CD14-positive monocyte (primary cell): ENCODE measurements around the gene CREB3L1. TPM values are rescaled to one million over a fixed set of nuclear protein-coding genes. Genes with fewer than 3 reads are reported as not detected.

Source experiments
- DNase-seq, 3 donors: peaks; one replicate each; pipeline ENCODE4 v3.0.0-alpha.2; 2011 to 2022
- H2AFZ ChIP-seq: 2 replicates; pipeline ENCODE4 v1.6.0; 2012; ENCODE audit warnings: mild to moderate bottlenecking, low read depth, low read length, inconsistent platforms; ENCODE audit not compliant: insufficient read depth, poor library complexity, severe bottlenecking
- H3K27ac ChIP-seq, 2 donors: 1 replicate in 1 of 2; 2 replicates in 1 of 2; pipeline ENCODE4 v1.5.1; 2012 to 2013; ENCODE audit warnings: low read length in 2 of 2, control low read depth in 1 of 2, inconsistent platforms in 1 of 2, low read depth in 1 of 2, mild to moderate bottlenecking in 1 of 2
- H3K27me3 ChIP-seq, 2 donors: one replicate each; pipeline versions ENCODE4 v1.6.0 to v1.6.1; 2011 to 2013; ENCODE audit warnings: low read length in 2 of 2; ENCODE audit not compliant: control insufficient read depth in 2 of 2, insufficient read depth in 2 of 2
- H3K36me3 ChIP-seq, 2 donors: replicated peaks in 1 of 2; 1 replicate in 1 of 2; 2 replicates in 1 of 2; pipeline versions ENCODE4 v1.5.1 to v1.6.1; 2012 to 2013; ENCODE audit warnings: low read length in 2 of 2, control low read depth in 1 of 2, inconsistent platforms in 1 of 2, mild to moderate bottlenecking in 1 of 2; ENCODE audit not compliant: insufficient read depth in 2 of 2, control insufficient read depth in 1 of 2
- H3K4me1 ChIP-seq, 2 donors: 1 replicate in 1 of 2; 2 replicates in 1 of 2; pipeline versions ENCODE4 v1.5.1 to v1.6.1; 2012 to 2013; ENCODE audit warnings: low read length in 2 of 2, control low read depth in 1 of 2, inconsistent platforms in 1 of 2, mild to moderate bottlenecking in 1 of 2, moderate library complexity in 1 of 2; ENCODE audit not compliant: insufficient read depth in 2 of 2, control insufficient read depth in 1 of 2
- H3K4me2 ChIP-seq: replicated peaks from 2 replicates; pipeline ENCODE3; 2012; ENCODE audit warnings: low read length, moderate library complexity, mild to moderate bottlenecking; ENCODE audit not compliant: poor library complexity, severe bottlenecking; ENCODE audit errors: extremely low read depth
- H3K4me3 ChIP-seq, 3 experiments: fragments of 200-600 bp in 1 of 3; sonication (generic) in 1 of 3; replicated peaks in 1 of 3; 1 replicate in 2 of 3; 2 replicates in 1 of 3; pipeline ENCODE4 v1.5.1; 2011 to 2013; ENCODE audit warnings: low read length in 3 of 3, mild to moderate bottlenecking in 3 of 3, control low read depth in 2 of 3, low read depth in 2 of 3, inconsistent platforms in 1 of 3, moderate library complexity in 1 of 3
- H3K79me2 ChIP-seq: 2 replicates; pipeline ENCODE4 v1.6.0; 2012; ENCODE audit warnings: mild to moderate bottlenecking, control low read depth, inconsistent platforms, low read length, moderate library complexity; ENCODE audit not compliant: insufficient read depth
- H3K9ac ChIP-seq: 2 replicates; pipeline ENCODE4 v1.6.0; 2017; ENCODE audit warnings: low read length, mild to moderate bottlenecking; ENCODE audit not compliant: insufficient read depth, poor library complexity, severe bottlenecking
- H3K9me3 ChIP-seq, 2 donors: replicated peaks in 1 of 2; 1 replicate in 1 of 2; 2 replicates in 1 of 2; pipeline versions ENCODE4 v1.5.1 to v1.6.1; 2012 to 2013; ENCODE audit warnings: low read length in 2 of 2, control low read depth in 1 of 2; ENCODE audit not compliant: control insufficient read depth in 1 of 2, insufficient read depth in 1 of 2
- H4K20me1 ChIP-seq: 2 replicates; pipeline ENCODE4 v1.6.0; 2012; ENCODE audit warnings: mild to moderate bottlenecking, low read length, control low read depth, moderate library complexity; ENCODE audit not compliant: insufficient read depth
- H3K27ac Mint-ChIP-seq, 7 donors: one replicate each; pipeline ENCODE4 v1.8.0; 2020; ENCODE audit warnings: mild to moderate bottlenecking in 7 of 7, mixed read lengths in 7 of 7, moderate library complexity in 6 of 7, inconsistent platforms in 2 of 7
- H3K27me3 Mint-ChIP-seq, 3 donors: one replicate each; pipeline ENCODE4 v1.8.0; 2021 to 2022; ENCODE audit warnings: low read depth in 3 of 3, mild to moderate bottlenecking in 3 of 3, mixed read lengths in 3 of 3, moderate library complexity in 3 of 3, inconsistent platforms in 1 of 3
- H3K36me3 Mint-ChIP-seq, 2 donors: one replicate each; pipeline ENCODE4 v1.8.0; 2020; ENCODE audit warnings: mixed read lengths in 2 of 2, inconsistent platforms in 1 of 2, mild to moderate bottlenecking in 1 of 2
- H3K4me1 Mint-ChIP-seq: one replicate; pipeline ENCODE4 v1.8.0; 2020; ENCODE audit warnings: mild to moderate bottlenecking, mixed read lengths
- H3K4me3 Mint-ChIP-seq, 2 donors: one replicate each; pipeline ENCODE4 v1.8.0; 2020; ENCODE audit warnings: mild to moderate bottlenecking in 2 of 2, mixed read lengths in 2 of 2, moderate library complexity in 1 of 2
- H3K9me3 Mint-ChIP-seq, 7 donors: one replicate each; pipeline ENCODE4 v1.8.0; 2020 to 2022; ENCODE audit warnings: mixed read lengths in 7 of 7, mild to moderate bottlenecking in 6 of 7, moderate library complexity in 6 of 7, inconsistent platforms in 2 of 7
- CTCF ChIP-seq: fragments of 200-600 bp; IDR thresholded peaks from one replicate; pipeline ENCODE4 v1.8.0; 2022; ENCODE audit warnings: antibody characterized with exemption, mild to moderate bottlenecking
- WGBS: methylation state at CpG from one replicate; pipeline ENCODE4 v1.1.5; 2013; ENCODE audit warnings: missing lambda C conversion rate; ENCODE audit not compliant: insufficient coverage; 5-methylcytosine and 5-hydroxymethylcytosine counted together
- intact Hi-C, 2 donors: fragments of 100-400 bp; cut with micrococcal nuclease; formaldehyde crosslinking; loops; one replicate each; pipeline versions ENCODE4 v1.15.0 to v1.15.1; 2023
- polyA plus RNA-seq, 3 donors: library from polyadenylated mRNA; depleted of rRNA in 1 of 3; unstranded in 2 of 3; stranded (reverse) in 1 of 3; fragments of 300-500 nt in 2 of 3; fragments of >200 nt in 1 of 3; fragmentation: Illumina TruSeq in 2 of 3; gene quantifications; 1 replicate in 2 of 3; 2 replicates in 1 of 3; pipeline ENCODE4 v1.2.3, GENCODE V29; 2012 to 2021

Gene CREB3L1
- polyA plus RNA-seq, 3 donors: not detected

DNA sequence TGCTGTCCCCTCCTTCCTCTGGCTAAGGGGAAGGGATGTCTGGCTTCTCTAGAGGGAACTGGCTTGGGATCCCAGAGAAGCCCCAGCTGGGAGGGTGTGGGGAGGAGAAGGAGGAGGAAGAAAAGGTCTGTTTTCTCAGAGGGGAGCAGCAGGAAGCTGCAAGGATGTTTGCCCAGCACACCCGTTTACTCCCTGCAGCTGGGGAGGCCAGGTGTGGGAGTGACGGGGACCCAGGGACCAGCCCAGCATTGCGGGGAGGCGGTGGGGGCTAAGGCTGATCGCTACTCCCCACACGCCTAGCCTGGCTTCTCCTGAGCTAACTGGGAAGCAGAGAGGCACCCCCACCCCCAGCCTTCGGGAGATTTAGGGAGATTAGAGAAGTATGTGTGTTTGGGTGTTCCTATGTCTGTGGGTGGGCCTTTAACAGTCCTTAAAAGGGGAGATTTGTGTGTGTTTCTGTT is 3.9 kb downstream of the CREB3L1 start:
- peaks cover 43 to 69% (median 44%) of the 10 kb centered on the region in 3 donors for H3K27me3 Mint-ChIP-seq
- 0% methylated on average over 1 of the region's 7 CpGs for WGBS
- TF ChIP-seq CTCF: no peak
- H4K20me1 ChIP-seq: no peaks in the 10 kb centered on the region
- no peak overlapping the region for H2AFZ ChIP-seq
- H3K36me3 ChIP-seq: no peaks in the 10 kb centered on the region
- no peak overlapping the region for H3K27ac ChIP-seq
- peaks cover 10 to 13% of the 10 kb centered on the region in 2 donors for H3K4me1 ChIP-seq
- H3K4me2 ChIP-seq: no peak overlapping the region
- peaks cover 0 to 7% (median 0%) of the 10 kb centered on the region in 7 donors for H3K9me3 Mint-ChIP-seq
- H3K4me1 Mint-ChIP-seq: peaks cover 14% of the 10 kb centered on the region
- H3K9ac ChIP-seq: peak overlapping the region; percentile 31
- intact Hi-C loops: no loop called here
- H3K36me3 Mint-ChIP-seq: peaks cover 0 to 3% of the 10 kb centered on the region in 2 donors
- H3K9me3 ChIP-seq: no peaks in the 10 kb centered on the region
- peak overlapping the region in 1 of 2 donors; percentile 63 for H3K4me3 Mint-ChIP-seq
- H3K4me3 ChIP-seq: no peak overlapping the region
- no peak for DNase-seq
- H3K27ac Mint-ChIP-seq: peak overlapping the region in 1 of 7 donors; percentile 43
- no peaks in the 10 kb centered on the region for H3K79me2 ChIP-seq
- H3K27me3 ChIP-seq: peaks cover 27 to 59% of the 10 kb centered on the region in 2 donors

DNA sequence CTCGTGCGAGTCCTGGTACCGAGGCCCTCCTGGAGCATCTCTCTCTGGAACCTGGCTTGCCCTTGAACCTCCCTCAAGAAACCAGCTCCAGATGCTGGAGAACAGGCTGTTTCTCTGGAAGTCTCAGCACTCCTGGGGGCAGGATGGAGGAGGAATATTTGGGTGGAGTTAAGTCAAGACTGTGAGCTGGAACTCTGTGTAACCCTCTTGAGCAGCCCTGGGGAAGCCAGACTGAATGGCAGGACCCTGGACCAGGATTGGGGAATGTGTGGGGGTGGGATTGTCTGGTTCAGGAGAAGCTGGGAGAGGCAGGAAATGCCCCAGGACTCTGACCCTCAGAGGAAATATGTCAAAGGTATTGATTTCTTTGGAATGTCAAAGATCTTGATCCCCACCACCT is 7.7 kb downstream of the CREB3L1 start:
- WGBS: no CpG with 5 or more reads among the region's 3 CpGs
- Histone ChIP-seq H4K20me1 (no peaks in the 10 kb centered on the region), H3K4me3 (no peak overlapping the region), H3K27ac (no peak overlapping the region), H2AFZ (no peak overlapping the region), H3K9ac (no peak overlapping the region), H3K36me3 (no peaks in the 10 kb centered on the region), H3K4me2 (no peak overlapping the region), H3K9me3 (no peaks in the 10 kb centered on the region), H3K27me3 (peaks cover 0 to 24% of the 10 kb centered on the region in 2 donors), H3K4me1 (peaks cover 5 to 8% of the 10 kb centered on the region in 2 donors), H3K79me2 (no peaks in the 10 kb centered on the region)
- H3K27me3 Mint-ChIP-seq: peaks cover 13 to 36% (median 17%) of the 10 kb centered on the region in 3 donors
- DNase-seq: no peak
- intact Hi-C loops: no loop called here
- TF ChIP-seq CTCF: no peak
- peaks cover 11% of the 10 kb centered on the region for H3K4me1 Mint-ChIP-seq
- H3K36me3 Mint-ChIP-seq: no peaks in the 10 kb centered on the region
- H3K9me3 Mint-ChIP-seq: peaks cover 0 to 1% (median 0%) of the 10 kb centered on the region in 7 donors
- no peak overlapping the region for H3K4me3 Mint-ChIP-seq
- H3K27ac Mint-ChIP-seq: no peak overlapping the region
